Jurkat, Clone E6-1 (cell line): ENCODE results near the gene GTF3C5.
"Not testable (repeated sequence)": the region's sequence is repeated elsewhere in the genome, so short reads cannot be mapped to it uniquely, and the experiment has no call there.

Source experiments
- DNase-seq: peaks from one replicate; pipeline ENCODE4 v3.0.0-alpha.2; 2011; ENCODE audit warnings: low read depth, low spot score
- H3K4me3 ChIP-seq: 2 replicates; pipeline ENCODE4 v1.5.1; 2011; ENCODE audit warnings: mild to moderate bottlenecking, low read length, control low read depth, moderate library complexity

GTF3C5 gene

GRCh38 chr9:133063500-133064231 is 32.9 kb downstream of the GTF3C5 start:
- no peak overlapping the region for H3K4me3 ChIP-seq
- DNase-seq, result no peak

GRCh38 chr9:133064241-133065069 is 33.7 kb downstream of the GTF3C5 start:
- no peak overlapping the region for H3K4me3 ChIP-seq

DNA sequence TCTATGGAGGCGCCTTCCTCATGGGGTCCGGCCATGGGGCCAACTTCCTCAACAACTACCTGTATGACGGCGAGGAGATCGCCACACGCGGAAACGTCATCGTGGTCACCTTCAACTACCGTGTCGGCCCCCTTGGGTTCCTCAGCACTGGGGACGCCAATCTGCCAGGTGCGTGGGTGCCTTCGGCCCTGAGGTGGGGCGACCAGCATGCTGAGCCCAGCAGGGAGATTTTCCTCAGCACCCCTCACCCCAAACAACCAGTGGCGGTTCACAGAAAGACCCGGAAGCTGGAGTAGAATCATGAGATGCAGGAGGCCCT is 34.2 kb downstream of the GTF3C5 start:
- DNase-seq, result no peak
- H3K4me3 ChIP-seq, result no peak overlapping the region

More at GRCh38 chr9:133064241-133065069, 33.7 kb downstream of the GTF3C5 start:
- DNase-seq, result no peak

- no peak for DNase-seq
- no peak overlapping the region for H3K4me3 ChIP-seq
Observed at GRCh38 chr9:133066181-133066983, 35.6 kb downstream of the GTF3C5 start.

GRCh38 chr9:133067006-133067405 is 36.2 kb downstream of the GTF3C5 start:
- H3K4me3 ChIP-seq, result no peak overlapping the region
- DNase-seq, result no peak

DNA sequence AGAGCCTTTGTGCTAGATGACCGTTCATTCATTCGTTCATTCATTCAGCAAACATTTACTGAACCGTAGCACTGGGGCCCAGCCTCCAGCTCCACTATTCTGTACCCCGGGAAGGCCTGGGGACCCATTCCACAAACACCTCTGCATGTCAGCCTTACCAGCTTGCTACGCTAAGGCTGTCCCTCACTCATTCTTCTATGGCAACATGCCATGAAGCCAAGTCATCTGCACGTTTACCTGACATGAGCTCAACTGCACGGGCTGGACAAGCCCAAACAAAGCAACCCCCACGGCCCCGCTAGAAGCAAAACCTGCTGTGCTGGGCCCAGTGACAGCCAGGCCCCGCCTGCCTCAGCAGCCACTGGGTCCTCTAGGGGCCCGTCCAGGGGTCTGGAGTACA is 37.0 kb downstream of the GTF3C5 start:
- DNase-seq, result no peak
- H3K4me3 ChIP-seq, result no peak overlapping the region

GRCh38 chr9:133068431-133068830 is 37.6 kb downstream of the GTF3C5 start:
- DNase-seq, result not testable (repeated sequence)

DNA sequence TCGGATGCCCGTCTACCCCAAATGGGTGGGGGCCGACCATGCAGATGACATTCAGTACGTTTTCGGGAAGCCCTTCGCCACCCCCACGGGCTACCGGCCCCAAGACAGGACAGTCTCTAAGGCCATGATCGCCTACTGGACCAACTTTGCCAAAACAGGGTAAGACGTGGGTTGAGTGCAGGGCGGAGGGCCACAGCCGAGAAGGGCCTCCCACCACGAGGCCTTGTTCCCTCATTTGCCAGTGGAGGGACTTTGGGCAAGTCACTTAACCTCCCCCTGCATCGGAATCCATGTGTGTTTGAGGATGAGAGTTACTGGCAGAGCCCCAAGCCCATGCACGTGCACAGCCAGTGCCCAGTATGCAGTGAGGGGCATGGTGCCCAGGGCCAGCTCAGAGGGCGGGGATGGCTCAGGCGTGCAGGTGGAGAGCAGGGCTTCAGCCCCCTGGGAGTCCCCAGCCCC is 39.7 kb downstream of the GTF3C5 start:
- H3K4me3 ChIP-seq, DNase-seq: not testable (repeated sequence)

More at GRCh38 chr9:133068431-133068830, 37.6 kb downstream of the GTF3C5 start:
- H3K4me3 ChIP-seq, result not testable (repeated sequence)

GRCh38 chr9:133070985-133071384 is 40.2 kb downstream of the GTF3C5 start:
- H3K4me3 ChIP-seq, DNase-seq: not testable (repeated sequence)

DNA sequence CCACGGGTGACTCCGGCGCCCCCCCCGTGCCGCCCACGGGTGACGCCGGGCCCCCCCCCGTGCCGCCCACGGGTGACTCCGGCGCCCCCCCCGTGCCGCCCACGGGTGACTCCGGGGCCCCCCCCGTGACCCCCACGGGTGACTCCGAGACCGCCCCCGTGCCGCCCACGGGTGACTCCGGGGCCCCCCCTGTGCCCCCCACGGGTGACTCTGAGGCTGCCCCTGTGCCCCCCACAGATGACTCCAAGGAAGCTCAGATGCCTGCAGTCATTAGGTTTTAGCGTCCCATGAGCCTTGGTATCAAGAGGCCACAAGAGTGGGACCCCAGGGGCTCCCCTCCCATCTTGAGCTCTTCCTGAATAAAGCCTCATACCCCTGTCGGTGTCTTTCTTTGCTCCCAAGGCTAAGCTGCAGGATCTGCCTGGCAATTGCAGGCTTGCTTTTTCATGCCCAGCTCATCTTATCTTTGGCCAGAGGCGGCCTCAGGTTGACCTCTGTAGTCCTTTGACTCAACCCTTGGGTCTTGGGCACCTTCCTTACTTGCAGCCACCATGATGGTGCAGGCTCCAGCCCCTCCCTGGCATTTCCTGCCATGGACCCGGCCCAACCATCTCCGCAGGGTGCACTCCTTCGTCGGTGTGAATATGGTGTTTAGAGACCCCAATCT is 40.8 kb downstream of the GTF3C5 start:
- no peak for DNase-seq
- no peak overlapping the region for H3K4me3 ChIP-seq

GRCh38 chr9:133072210-133072609 is 41.4 kb downstream of the GTF3C5 start:
- not testable (repeated sequence) for DNase-seq, H3K4me3 ChIP-seq

DNA sequence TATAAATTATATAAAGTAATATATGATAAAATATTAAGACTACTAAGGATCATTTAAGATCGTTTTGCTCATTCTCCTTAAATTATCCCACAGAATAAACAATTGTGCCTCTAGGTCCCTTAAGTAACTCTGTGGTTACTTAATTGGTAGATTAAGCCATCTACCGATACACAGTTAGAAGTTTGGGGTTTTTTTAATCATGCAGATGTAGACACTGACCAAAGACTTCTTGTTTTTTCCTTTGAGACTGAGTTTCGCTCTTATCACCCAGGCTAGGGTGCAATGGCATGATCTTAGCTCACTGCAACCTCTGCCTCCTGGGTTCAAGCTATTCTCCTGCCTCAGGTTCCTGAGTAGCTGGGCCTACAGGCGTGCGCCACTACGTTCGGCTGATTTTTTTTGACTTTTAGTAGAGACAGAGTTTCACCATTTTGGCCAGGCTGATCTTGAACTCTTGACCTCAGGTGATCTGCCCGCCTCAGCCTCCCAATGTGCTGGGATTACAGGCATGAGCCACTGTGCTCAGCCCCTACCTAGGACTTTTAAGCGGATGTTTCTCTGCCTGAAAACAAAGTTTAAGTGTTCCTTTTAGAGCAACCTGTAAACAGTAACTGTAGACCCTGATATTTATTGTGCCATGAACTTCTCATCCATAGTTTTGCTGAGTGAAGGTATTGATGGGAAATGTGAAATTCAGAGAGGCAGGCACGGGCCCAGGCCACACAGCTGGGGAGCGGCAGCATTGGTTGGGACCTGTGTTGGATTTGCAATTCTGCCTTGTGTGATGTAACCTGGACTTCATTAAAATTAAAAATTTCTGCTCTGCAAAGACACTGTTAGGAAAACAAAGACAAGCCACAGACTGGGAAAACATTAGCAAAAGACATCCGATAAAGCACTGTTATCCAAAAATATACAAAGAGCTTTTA is 42.6 kb downstream of the GTF3C5 start:
- H3K4me3 ChIP-seq, result no peak overlapping the region
- DNase-seq, result no peak

- no peak for DNase-seq
- H3K4me3 ChIP-seq, result no peak overlapping the region
Observed at GRCh38 chr9:133074111-133074651, 43.4 kb downstream of the GTF3C5 start.

- no peak overlapping the region for H3K4me3 ChIP-seq
- DNase-seq, result no peak
Observed at GRCh38 chr9:133075925-133076630, 45.3 kb downstream of the GTF3C5 start.

DNA sequence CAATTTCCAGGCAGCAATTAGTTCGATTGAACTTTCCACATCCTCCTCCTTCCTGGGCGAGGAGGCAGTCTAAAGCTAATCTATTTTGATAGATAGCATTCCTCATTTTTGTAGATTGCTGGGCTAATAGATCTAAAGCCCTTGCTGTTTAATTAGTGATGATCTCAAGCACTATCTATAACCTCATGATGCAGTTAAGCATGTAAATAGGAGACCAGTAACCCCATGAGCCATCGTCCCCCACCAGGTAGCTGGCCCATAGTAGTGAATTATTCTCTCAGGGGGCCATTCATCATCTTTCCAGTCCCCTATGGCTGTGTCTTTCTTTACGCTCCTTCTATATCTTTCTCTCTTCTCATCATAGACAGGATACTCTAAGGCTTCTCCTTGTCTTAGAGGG is 45.9 kb downstream of the GTF3C5 start:
- no peak overlapping the region for H3K4me3 ChIP-seq
- DNase-seq, result no peak

GRCh38 chr9:133078486-133078885 is 47.7 kb downstream of the GTF3C5 start:
- DNase-seq, result no peak
- no peak overlapping the region for H3K4me3 ChIP-seq

DNA sequence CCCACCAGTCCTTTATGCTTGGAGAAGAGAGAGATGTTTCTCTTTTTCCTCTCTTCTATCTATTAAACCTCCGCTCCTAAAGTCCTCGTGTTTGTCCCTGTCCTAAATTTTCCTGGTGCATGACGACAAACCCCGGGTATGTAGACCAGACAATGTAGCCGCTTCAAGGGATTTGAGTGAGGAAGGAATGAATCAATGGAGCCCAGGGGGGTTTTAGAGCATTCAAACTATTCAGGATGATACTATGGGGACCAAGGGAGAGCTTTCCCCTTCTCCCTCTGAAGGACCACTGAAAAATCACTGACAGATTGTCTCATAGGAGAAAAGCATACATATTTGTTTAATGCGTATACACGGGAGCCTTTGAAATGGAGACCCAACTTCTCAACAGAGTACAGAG is 49.4 kb downstream of the GTF3C5 start:
- no peak for DNase-seq

More for the DNA sequence above, 49.4 kb downstream of the GTF3C5 start:
- H3K4me3 ChIP-seq, result no peak overlapping the region
